SK-N-SH treated with all-trans-retinoic acid at 6 μM for 48 hours (cell line): Measurements from ENCODE around the gene MST1.

Experiments used
- CSDC2 ChIP-seq: fragments of 250-450 bp; sonication (Bioruptor Pico); IDR thresholded peaks from 2 replicates; pipeline ENCODE4 v1.5.0; 2020; ENCODE audit warnings: mild to moderate bottlenecking, moderate library complexity
- OSR1 ChIP-seq: fragments of 250-450 bp; sonication (Bioruptor Pico); IDR thresholded peaks from 2 replicates; pipeline ENCODE4 v1.8.0; 2022; ENCODE audit warnings: moderate library complexity, mild to moderate bottlenecking, inconsistent platforms
- PPARA ChIP-seq: fragments of 250-450 bp; sonication (Bioruptor Pico); IDR thresholded peaks from 2 replicates; pipeline ENCODE4 v1.5.0; 2020; ENCODE audit warnings: mild to moderate bottlenecking, borderline replicate concordance
- ZFP30 ChIP-seq: fragments of 450-650 bp; formaldehyde crosslinking; IDR thresholded peaks from 2 replicates; pipeline ENCODE4 v1.5.0; 2022; ENCODE audit warnings: mild to moderate bottlenecking, moderate library complexity

DNA sequence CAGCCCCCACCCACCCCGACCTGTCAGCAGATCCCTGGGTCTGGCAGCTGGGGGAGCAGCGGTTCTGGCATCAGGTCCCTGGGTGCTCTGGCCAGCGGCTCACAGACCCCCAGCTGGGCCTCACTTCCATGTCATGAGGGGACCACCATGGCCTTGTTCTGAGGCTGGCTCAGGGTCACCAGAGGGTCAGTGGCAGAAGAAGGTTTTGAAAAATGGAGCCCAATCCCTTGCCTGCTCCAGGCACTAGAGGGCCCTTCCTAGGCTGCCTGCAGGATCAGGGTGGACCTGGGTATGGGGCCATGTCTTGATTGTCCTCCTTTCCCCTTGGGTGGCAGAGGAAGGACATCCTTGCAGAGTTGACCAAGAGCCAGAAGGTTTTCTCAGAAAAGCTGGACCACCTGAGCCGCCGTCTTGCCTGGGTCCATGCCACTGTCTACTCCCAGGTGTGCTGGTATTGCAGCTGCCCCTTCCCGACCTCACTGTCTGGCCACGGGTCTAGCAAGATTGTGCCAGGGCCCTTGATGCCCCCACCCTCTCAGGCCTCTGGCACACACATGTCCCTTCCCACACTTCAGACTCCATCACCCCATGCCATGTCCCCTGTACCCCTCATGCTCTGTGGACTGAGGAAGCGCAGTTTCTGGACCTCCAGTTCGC is 17.3 kb upstream of the MST1 start:
- TF ChIP-seq ZFP30 (CRISPR knock-in tag) (no peak), CSDC2 (CRISPR knock-in tag) (no peak), PPARA (CRISPR knock-in tag) (no peak), OSR1 (CRISPR knock-in tag) (no peak)
